NCI-H187 treated with DMSO at 0.1 percent for 48 hours (cell line): ENCODE data around the gene ACTL9.

Experiments used
- DNase-seq: peaks from one replicate; lab custom pipeline; 2025; lab: John Stamatoyannopoulos, UW

The ACTL9 gene

GRCh38 chr19:8684001-8684902, 14.3 kb downstream of the ACTL9 start:
- DNase-seq = no peak

GRCh38 chr19:8682931-8683330, 15.7 kb downstream of the ACTL9 start:
- DNase-seq = no peak

- DNase-seq = no peak
Observed at GRCh38 chr19:8682472-8682871, 16.1 kb downstream of the ACTL9 start.

DNA sequence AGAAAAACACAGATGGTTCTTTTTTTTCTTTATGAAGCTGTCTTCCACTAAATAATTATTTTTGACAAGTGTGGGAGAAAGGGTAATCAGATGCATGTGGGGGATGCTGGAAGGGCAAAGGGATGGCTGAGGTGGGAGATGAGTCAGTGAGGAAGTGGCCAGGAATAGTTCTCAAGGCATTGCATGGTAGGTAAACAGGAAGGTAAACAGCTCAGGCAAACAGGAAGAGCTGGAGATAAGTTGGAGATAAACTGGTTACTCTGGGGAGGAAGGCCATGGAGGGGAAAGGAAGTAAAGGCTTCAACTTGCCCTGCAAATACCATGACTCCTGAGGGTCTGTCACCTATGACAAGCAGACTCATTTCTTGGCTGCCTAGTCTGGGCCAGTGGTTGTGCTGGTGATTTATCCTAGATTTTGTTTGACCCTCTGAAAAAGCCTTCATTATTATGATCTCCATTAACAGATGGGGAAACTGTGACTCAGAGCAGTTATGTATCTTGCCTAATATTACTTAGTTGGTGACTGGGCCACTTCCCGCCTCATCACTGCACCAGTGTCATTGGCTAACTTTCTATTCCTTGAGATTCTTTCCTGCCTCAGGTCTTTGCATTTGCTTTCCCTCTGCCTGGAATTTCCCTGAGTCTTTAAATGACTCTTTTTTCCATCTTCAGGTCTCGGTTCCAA, 17.1 kb downstream of the ACTL9 start:
- no peak for DNase-seq

DNA sequence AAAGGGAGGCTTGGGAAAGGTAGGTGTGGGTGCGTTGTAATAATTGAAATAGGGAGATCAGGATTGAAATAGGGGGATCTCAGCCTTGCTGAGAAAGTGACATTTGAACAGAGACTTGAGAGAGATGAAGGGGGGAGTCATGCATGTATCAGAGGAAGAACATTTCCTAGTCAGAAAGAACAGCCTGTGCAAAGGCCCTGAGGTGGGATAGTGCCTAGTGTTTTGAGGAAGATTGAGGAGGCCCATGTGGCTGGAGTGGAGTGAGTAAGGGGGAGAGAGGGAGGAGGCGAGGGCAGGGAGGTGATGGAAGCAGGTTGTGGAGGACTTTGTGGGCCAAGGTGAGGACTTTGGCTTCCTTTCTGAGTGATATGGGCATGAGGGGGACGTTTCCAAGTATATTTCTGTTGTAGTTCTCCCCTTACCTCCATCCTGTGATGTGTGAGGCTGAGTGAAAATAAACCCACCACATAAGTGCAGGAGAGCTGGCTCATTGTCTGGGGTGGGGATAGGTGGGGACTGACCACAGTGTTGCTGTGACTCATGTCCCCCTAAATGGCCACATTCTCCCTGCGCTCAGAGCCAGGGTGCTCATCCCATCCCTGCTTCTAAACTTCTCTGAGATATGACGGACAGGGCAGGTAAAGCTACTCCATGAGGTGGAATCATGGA, 17.8 kb downstream of the ACTL9 start:
- no peak for DNase-seq

GRCh38 chr19:8678244-8678807, 20.3 kb downstream of the ACTL9 start:
- DNase-seq = no peak

DNA sequence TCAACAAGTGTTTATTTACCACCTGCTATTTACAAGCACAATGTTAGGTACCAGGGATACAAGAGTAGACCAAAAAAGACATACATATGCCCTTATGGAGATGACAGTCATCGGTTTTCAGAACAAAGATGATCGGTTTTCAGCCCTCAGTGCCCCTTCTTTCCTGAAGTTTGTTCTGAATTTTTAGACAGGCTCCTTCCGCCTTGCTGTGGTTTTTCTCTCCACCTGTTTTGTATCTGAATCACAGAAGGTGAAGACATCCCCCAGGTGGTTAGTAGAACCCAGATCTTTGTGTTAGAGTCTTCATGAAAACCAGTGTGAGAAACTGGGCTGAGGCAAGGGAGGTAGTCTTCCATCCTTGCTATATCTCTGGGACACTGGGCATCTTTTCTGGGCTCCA, 23.5 kb downstream of the ACTL9 start:
- DNase-seq = no peak

- DNase-seq = no peak
Observed at GRCh38 chr19:8673276-8673891, 25.2 kb downstream of the ACTL9 start.

- no peak for DNase-seq
Observed at GRCh38 chr19:8666814-8667405, 31.7 kb downstream of the ACTL9 start.

GRCh38 chr19:8665468-8666213, 33.0 kb downstream of the ACTL9 start:
- no peak for DNase-seq

GRCh38 chr19:8664671-8665057, 33.9 kb downstream of the ACTL9 start:
- no peak for DNase-seq

GRCh38 chr19:8663920-8664670, 34.5 kb downstream of the ACTL9 start:
- no peak for DNase-seq

GRCh38 chr19:8662263-8662662, 36.3 kb downstream of the ACTL9 start:
- DNase-seq = no peak

DNA sequence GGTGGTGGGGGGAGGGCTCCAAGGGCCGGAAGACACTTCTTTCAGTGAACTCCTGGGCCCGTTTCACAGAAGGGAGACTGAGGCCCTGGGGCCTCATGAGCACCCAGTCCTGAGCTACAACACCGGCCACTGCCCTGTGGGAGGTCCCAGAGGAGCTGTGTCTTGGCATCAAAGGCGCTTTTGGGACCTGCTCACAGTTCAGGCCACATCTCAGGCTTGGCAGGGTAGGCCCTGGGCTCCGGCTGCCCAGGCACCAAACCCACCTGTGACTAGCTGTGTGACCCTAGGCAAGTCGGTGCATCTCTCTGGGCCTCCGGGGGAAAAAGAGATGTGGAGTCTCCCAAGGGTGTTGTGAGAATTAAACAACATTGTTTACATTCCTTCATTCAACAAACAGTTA, 38.7 kb downstream of the ACTL9 start:
- no peak for DNase-seq

- no peak for DNase-seq
Observed at GRCh38 chr19:8657869-8658268, 40.7 kb downstream of the ACTL9 start.

DNA sequence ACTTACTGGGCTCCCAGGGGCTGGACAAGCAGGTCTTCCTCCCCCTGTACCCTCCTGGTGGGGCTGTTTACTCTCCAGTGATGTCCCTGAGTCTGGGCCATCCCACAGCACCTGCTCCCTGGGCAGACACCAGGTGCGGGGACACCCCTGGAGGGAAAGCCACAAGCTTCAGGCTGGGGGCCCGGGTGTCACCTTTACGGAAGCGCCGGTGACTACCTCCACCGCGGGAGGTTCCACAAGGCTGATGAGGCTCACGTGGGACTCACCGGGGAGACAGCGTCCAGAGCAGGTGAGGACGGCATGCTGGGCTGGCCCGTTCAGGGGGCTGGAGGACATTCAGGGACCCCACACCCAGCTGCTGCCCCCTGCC, 43.3 kb downstream of the ACTL9 start:
- no peak for DNase-seq

- no peak for DNase-seq
Observed at GRCh38 chr19:8654591-8655339, 43.8 kb downstream of the ACTL9 start.

DNA sequence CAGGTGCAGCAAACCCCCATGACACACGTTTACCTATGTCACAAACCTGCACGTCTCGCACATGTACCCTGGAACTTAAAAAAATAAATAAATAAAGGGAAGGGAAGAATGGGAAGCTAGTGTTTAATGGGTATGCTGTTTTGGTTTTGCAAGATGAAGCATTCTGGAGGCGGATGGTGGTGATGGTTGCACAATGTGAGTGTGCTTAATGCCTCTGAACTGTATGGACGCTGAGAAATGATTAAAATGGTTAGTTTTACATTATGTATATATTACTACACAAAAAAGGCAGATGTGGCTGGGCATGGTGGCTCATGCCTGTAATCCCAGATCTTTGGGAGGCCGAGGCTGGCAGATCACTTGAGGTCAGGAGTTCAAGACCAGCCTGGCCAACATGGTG, 50.4 kb downstream of the ACTL9 start:
- no peak for DNase-seq
